HepG2 (cell line): ENCODE data around the gene BIRC3. TPM values are rescaled to one million over a fixed set of nuclear protein-coding genes. Genes with fewer than 3 reads are reported as not detected.

Experiments used
- MAFG ChIP-seq: sonication (generic); formaldehyde crosslinking; IDR thresholded peaks from 2 replicates; pipeline ENCODE4 v1.5.1; 2020; ENCODE audit warnings: mild to moderate bottlenecking, missing genetic modification reagents
- PRPF4 ChIP-seq: fragments of 200-400 bp; formaldehyde crosslinking; IDR thresholded peaks from 2 replicates; pipeline ENCODE4 v1.6.1; 2016; ENCODE audit warnings: low read length, low read depth; ENCODE audit not compliant: poor library complexity, severe bottlenecking
- SNRNP70 ChIP-seq: fragments of 200-400 bp; formaldehyde crosslinking; IDR thresholded peaks from 2 replicates; pipeline ENCODE4 v1.6.1; 2017; ENCODE audit warnings: mild to moderate bottlenecking, low read depth, low read length, moderate library complexity
- SRSF9 ChIP-seq: fragments of 200-400 bp; formaldehyde crosslinking; IDR thresholded peaks from 2 replicates; pipeline ENCODE4 v1.6.1; 2018; ENCODE audit warnings: borderline replicate concordance, mild to moderate bottlenecking, low read depth, low read length; ENCODE audit not compliant: insufficient read depth, poor library complexity, severe bottlenecking
- TGIF2 ChIP-seq: IDR thresholded peaks from 2 replicates; pipeline ENCODE4 v1.6.1; 2016; ENCODE audit warnings: control low read depth, missing compliant biosample characterization
- ZNF101 ChIP-seq: sonication (generic); formaldehyde crosslinking; IDR thresholded peaks from 2 replicates; pipeline ENCODE4 v1.4.0; 2020; ENCODE audit warnings: mild to moderate bottlenecking, low read depth, missing genetic modification reagents, borderline replicate concordance
- ZNF224 ChIP-seq: sonication (generic); formaldehyde crosslinking; IDR thresholded peaks from 2 replicates; pipeline ENCODE4 v1.5.0; 2020; ENCODE audit warnings: mild to moderate bottlenecking, missing genetic modification reagents
- ZNF232 ChIP-seq: sonication (generic); formaldehyde crosslinking; IDR thresholded peaks from 2 replicates; pipeline ENCODE4 v1.4.0; 2020; ENCODE audit warnings: missing genetic modification reagents, borderline replicate concordance
- polyA plus RNA-seq, 8 experiments: library from polyadenylated mRNA; depleted of rRNA in 3 of 8; stranded (reverse) in 7 of 8; unstranded in 1 of 8; fragments of >200 nt; fragmentation: Illumina TruSeq in 4 of 8; extraction: Trizol in 4 of 8; gene quantifications; 2 replicates each; pipeline versions ENCODE4 v1.2.1 to v1.2.3, GENCODE V29; 2011 to 2016; ENCODE audit warnings: low read depth in 4 of 8, missing spikeins in 1 of 8, mixed read lengths in 1 of 8; ENCODE audit not compliant: insufficient read depth in 1 of 8
- total RNA-seq, 5 experiments: library from RNA; depleted of rRNA; stranded (reverse); fragments of >200 nt; fragmentation: Illumina TruSeq; extraction: Trizol; gene quantifications; 2 replicates each; pipeline ENCODE4 v1.2.3, GENCODE V29; 2016; ENCODE audit warnings: low read depth in 1 of 5
- TF ChIP-seq, protein P1 (sequence below): sonication (generic); formaldehyde crosslinking; IDR thresholded peaks from 2 replicates; pipeline ENCODE4 v1.4.0; 2020; ENCODE audit warnings: missing genetic modification reagents
- TF ChIP-seq, protein P2 (sequence below): sonication (generic); formaldehyde crosslinking; IDR thresholded peaks from 2 replicates; pipeline ENCODE4 v1.4.0; 2020; ENCODE audit warnings: missing genetic modification reagents
- TF ChIP-seq, protein P3 (sequence below): sonication (generic); formaldehyde crosslinking; IDR thresholded peaks from 2 replicates; pipeline ENCODE4 v1.5.0; 2020; ENCODE audit warnings: mild to moderate bottlenecking, missing genetic modification reagents, borderline replicate concordance
- TF ChIP-seq, protein P4 (sequence below): sonication (generic); formaldehyde crosslinking; IDR thresholded peaks from 2 replicates; pipeline ENCODE4 v1.5.1; 2020; ENCODE audit warnings: mild to moderate bottlenecking, missing genetic modification reagents, borderline replicate concordance

BIRC3 gene
- total and polyA plus RNA-seq, 2 of the 13 experiments (the other 11 are each of a cell fraction or from before 2014, with no cell fraction given), result 0.41 to 4.2 TPM

DNA sequence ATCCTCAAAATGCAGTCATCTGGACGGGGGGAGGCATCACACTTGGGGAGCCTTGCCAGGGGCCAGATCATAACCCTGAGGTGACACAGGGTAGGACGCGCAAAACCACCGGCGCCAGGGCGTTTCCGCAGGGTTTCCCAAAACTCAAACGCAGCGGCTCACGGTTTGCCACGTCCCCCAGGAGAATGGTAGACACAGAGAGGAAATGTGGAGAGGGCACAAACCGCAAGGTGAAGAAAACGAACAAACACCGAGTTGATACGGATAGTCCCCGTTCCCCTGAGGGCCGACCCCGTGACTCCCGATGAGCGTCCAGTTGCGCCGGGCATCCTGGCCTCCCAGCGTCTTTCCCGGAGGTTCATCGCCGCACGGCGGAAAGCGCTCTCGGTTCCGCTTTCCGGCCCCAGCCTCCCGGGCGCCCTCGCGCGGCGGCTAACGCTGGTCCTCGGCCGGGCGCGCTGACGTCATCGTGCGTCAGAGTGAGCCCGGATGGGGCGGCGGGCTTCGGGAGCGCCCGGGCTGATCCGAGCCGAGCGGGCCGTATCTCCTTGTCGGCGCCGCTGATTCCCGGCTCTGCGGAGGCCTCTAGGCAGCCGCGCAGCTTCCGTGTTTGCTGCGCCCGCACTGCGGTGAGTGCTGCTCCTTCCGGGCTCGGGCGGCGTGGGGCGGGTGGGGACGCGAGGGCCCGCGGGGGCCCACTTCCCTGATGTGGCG is 29.6 kb downstream of the BIRC3 start, which contains the start of gene BIRC2 (continued):
- TF ChIP-seq PRPF4 (no peak), ZNF101 (CRISPR knock-in tag) (0 out of 2 replicates have a peak, but pooled peaks have one; percentile 65), ZNF232 (CRISPR knock-in tag) (peak; percentile 10; the same call in 1 of the 2 replicates), SRSF9 (no peak), SNRNP70 (no peak), MAFG (CRISPR knock-in tag) (no peak), ZNF224 (peak; percentile 80), TGIF2 (no peak; the same call in 1 of the 2 replicates)
- TF ChIP-seq, protein P1, sequence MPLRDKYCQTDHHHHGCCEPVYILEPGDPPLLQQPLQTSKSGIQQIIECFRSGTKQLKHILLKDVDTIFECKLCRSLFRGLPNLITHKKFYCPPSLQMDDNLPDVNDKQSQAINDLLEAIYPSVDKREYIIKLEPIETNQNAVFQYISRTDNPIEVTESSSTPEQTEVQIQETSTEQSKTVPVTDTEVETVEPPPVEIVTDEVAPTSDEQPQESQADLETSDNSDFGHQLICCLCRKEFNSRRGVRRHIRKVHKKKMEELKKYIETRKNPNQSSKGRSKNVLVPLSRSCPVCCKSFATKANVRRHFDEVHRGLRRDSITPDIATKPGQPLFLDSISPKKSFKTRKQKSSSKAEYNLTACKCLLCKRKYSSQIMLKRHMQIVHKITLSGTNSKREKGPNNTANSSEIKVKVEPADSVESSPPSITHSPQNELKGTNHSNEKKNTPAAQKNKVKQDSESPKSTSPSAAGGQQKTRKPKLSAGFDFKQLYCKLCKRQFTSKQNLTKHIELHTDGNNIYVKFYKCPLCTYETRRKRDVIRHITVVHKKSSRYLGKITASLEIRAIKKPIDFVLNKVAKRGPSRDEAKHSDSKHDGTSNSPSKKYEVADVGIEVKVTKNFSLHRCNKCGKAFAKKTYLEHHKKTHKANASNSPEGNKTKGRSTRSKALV (CRISPR knock-in tag), result peak; percentile 88; the same call in 1 of the 2 replicates
- TF ChIP-seq, protein P2, sequence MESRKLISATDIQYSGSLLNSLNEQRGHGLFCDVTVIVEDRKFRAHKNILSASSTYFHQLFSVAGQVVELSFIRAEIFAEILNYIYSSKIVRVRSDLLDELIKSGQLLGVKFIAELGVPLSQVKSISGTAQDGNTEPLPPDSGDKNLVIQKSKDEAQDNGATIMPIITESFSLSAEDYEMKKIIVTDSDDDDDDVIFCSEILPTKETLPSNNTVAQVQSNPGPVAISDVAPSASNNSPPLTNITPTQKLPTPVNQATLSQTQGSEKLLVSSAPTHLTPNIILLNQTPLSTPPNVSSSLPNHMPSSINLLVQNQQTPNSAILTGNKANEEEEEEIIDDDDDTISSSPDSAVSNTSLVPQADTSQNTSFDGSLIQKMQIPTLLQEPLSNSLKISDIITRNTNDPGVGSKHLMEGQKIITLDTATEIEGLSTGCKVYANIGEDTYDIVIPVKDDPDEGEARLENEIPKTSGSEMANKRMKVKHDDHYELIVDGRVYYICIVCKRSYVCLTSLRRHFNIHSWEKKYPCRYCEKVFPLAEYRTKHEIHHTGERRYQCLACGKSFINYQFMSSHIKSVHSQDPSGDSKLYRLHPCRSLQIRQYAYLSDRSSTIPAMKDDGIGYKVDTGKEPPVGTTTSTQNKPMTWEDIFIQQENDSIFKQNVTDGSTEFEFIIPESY (CRISPR knock-in tag), result peak; percentile 38; the same call in 1 of the 2 replicates
- TF ChIP-seq, protein P3, sequence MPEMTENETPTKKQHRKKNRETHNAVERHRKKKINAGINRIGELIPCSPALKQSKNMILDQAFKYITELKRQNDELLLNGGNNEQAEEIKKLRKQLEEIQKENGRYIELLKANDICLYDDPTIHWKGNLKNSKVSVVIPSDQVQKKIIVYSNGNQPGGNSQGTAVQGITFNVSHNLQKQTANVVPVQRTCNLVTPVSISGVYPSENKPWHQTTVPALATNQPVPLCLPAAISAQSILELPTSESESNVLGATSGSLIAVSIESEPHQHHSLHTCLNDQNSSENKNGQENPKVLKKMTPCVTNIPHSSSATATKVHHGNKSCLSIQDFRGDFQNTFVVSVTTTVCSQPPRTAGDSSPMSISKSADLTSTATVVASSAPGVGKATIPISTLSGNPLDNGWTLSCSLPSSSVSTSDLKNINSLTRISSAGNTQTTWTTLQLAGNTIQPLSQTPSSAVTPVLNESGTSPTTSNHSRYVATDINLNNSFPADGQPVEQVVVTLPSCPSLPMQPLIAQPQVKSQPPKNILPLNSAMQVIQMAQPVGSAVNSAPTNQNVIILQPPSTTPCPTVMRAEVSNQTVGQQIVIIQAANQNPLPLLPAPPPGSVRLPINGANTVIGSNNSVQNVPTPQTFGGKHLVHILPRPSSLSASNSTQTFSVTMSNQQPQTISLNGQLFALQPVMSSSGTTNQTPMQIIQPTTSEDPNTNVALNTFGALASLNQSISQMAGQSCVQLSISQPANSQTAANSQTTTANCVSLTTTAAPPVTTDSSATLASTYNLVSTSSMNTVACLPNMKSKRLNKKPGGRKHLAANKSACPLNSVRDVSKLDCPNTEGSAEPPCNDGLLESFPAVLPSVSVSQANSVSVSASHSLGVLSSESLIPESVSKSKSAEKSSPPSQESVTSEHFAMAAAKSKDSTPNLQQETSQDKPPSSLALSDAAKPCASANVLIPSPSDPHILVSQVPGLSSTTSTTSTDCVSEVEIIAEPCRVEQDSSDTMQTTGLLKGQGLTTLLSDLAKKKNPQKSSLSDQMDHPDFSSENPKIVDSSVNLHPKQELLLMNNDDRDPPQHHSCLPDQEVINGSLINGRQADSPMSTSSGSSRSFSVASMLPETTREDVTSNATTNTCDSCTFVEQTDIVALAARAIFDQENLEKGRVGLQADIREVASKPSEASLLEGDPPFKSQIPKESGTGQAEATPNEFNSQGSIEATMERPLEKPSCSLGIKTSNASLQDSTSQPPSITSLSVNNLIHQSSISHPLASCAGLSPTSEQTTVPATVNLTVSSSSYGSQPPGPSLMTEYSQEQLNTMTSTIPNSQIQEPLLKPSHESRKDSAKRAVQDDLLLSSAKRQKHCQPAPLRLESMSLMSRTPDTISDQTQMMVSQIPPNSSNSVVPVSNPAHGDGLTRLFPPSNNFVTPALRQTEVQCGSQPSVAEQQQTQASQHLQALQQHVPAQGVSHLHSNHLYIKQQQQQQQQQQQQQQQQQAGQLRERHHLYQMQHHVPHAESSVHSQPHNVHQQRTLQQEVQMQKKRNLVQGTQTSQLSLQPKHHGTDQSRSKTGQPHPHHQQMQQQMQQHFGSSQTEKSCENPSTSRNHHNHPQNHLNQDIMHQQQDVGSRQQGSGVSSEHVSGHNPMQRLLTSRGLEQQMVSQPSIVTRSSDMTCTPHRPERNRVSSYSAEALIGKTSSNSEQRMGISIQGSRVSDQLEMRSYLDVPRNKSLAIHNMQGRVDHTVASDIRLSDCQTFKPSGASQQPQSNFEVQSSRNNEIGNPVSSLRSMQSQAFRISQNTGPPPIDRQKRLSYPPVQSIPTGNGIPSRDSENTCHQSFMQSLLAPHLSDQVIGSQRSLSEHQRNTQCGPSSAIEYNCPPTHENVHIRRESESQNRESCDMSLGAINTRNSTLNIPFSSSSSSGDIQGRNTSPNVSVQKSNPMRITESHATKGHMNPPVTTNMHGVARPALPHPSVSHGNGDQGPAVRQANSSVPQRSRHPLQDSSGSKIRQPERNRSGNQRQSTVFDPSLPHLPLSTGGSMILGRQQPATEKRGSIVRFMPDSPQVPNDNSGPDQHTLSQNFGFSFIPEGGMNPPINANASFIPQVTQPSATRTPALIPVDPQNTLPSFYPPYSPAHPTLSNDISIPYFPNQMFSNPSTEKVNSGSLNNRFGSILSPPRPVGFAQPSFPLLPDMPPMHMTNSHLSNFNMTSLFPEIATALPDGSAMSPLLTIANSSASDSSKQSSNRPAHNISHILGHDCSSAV (CRISPR knock-in tag), result no peak
- TF ChIP-seq, protein P4, sequence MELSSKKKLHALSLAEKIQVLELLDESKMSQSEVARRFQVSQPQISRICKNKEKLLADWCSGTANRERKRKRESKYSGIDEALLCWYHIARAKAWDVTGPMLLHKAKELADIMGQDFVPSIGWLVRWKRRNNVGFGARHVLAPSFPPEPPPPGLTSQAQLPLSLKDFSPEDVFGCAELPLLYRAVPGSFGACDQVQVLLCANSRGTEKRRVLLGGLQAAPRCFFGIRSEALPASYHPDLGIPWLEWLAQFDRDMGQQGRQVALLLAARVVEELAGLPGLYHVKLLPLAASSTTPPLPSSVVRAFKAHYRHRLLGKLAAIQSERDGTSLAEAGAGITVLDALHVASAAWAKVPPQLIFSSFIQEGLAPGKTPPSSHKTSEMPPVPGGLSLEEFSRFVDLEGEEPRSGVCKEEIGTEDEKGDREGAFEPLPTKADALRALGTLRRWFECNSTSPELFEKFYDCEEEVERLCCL, result no peak; the same call in 1 of the 2 replicates
